ENCODE results near the gene C1QL1. TPM values are rescaled to one million over a fixed set of nuclear protein-coding genes. Genes with fewer than 3 reads are reported as not detected.
A peak's percentile ranks its signal among the peaks of the same experiment; 100 is the strongest.

Gene C1QL1
- total RNA-seq, 4 donors from 2014 or later = not detected

DNA sequence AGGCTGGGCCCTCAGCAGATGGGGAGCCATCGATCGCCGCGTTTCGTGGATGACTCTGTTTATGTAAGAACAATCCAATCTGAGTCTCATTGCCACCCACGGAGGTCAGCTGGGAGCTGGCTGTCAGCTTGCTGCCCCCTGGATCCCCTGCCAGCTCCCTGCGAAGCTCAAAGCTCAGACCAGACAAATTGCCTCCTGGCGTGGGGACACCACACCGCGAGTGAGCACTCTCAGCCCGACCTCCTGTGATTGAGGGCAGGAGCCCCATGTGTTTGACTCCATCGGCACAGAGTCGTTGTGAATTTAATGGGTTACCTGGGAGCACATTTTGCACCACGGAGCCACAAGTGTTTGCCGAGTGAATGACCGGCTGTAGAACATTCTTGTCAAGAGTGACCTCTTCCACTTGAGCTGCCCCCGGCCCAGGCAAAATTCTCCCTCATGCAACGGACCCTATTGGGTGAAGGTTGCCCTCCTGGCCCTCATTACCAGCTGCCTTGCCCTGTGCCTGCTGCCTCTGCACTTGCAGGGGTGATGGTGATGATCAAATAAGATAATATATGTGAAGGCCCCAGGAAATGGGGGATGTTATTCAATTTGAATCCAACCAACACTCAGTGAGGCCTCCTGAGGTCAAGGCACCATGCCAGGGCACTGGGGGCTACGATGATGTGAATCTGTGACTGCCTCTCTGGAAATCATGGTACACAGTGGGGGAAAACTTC, 45.2 kb downstream of the C1QL1 start:
- no peaks in the 10 kb centered on the region for H3K4me1 ChIP-seq
- no peak for ATAC-seq
- in situ Hi-C loops (cut with MboI; ENCODE audit: low sequenced_read_pairs in 4 of 4) (loop anchor here in 3 of 4 donors (10.0 to 25.0 kb wide), 4 partner anchors 92 to 214 kb away; partner anchors contain the start of genes ACBD4 (in 1 of the 3), HEXIM1 (in 1 of the 3) and PLCD3 (in 1 of the 3)), intact Hi-C loops (cut with DNase I; ENCODE audit: low total_unique reads) (no loop called here)
- H3K36me3 ChIP-seq = no peaks in the 10 kb centered on the region
- DNase-seq = no peak
- H3K9me3 ChIP-seq = no peaks in the 10 kb centered on the region
- no peak overlapping the region for H3K4me3 ChIP-seq
- H3K27ac ChIP-seq = no peak overlapping the region
- TF ChIP-seq POLR2A (IDR thresholded peaks at IDR 0.05) = no peak
- TF ChIP-seq, protein P1, sequence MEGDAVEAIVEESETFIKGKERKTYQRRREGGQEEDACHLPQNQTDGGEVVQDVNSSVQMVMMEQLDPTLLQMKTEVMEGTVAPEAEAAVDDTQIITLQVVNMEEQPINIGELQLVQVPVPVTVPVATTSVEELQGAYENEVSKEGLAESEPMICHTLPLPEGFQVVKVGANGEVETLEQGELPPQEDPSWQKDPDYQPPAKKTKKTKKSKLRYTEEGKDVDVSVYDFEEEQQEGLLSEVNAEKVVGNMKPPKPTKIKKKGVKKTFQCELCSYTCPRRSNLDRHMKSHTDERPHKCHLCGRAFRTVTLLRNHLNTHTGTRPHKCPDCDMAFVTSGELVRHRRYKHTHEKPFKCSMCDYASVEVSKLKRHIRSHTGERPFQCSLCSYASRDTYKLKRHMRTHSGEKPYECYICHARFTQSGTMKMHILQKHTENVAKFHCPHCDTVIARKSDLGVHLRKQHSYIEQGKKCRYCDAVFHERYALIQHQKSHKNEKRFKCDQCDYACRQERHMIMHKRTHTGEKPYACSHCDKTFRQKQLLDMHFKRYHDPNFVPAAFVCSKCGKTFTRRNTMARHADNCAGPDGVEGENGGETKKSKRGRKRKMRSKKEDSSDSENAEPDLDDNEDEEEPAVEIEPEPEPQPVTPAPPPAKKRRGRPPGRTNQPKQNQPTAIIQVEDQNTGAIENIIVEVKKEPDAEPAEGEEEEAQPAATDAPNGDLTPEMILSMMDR (IDR thresholded peaks at IDR 0.05 in 4 of 5, conservative IDR thresholded peaks at IDR 0.05 in 1 of 5) = no peak
- H3K27me3 ChIP-seq = no peaks in the 10 kb centered on the region

DNA sequence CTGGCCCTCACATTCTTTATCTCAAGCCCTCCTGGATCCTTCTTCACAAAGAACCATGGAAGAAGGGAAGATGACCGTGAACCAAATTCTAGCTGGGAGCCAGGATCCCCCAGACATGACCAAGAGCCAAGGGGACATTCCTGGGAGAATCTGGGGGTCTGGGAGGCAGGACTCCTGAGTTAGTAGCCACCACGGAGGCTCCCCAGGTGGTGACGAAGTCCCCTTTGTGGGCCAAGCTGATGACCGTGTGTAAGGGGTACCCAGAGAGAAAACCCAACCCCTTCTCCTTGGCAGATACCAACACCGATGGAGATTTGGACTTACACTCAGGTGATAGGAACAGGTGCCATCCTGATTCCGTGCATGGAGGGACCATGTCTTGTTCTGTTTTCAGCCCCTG, 46.0 kb downstream of the C1QL1 start:
- intact Hi-C loops (cut with DNase I; ENCODE audit: low total_unique reads) (no loop called here), in situ Hi-C loops (cut with MboI; ENCODE audit: low sequenced_read_pairs in 4 of 4) (loop anchor here in 3 of 4 donors (10.0 to 25.0 kb wide), 4 partner anchors 93 to 215 kb away; partner anchors contain the start of genes ACBD4 (in 1 of the 3), HEXIM1 (in 1 of the 3) and PLCD3 (in 1 of the 3))
- ATAC-seq = no peak
- H3K27ac ChIP-seq = no peak overlapping the region
- TF ChIP-seq, protein P1 (IDR thresholded peaks at IDR 0.05 in 4 of 5, conservative IDR thresholded peaks at IDR 0.05 in 1 of 5) = no peak
- no peak for TF ChIP-seq POLR2A (IDR thresholded peaks at IDR 0.05)
- no peaks in the 10 kb centered on the region for H3K36me3 ChIP-seq
- no peak for DNase-seq
- no peaks in the 10 kb centered on the region for H3K9me3 ChIP-seq
- no peaks in the 10 kb centered on the region for H3K27me3 ChIP-seq
- peaks cover 0 to 4% of the 10 kb centered on the region in 2 donors for H3K4me1 ChIP-seq
- H3K4me3 ChIP-seq = no peak overlapping the region

DNA sequence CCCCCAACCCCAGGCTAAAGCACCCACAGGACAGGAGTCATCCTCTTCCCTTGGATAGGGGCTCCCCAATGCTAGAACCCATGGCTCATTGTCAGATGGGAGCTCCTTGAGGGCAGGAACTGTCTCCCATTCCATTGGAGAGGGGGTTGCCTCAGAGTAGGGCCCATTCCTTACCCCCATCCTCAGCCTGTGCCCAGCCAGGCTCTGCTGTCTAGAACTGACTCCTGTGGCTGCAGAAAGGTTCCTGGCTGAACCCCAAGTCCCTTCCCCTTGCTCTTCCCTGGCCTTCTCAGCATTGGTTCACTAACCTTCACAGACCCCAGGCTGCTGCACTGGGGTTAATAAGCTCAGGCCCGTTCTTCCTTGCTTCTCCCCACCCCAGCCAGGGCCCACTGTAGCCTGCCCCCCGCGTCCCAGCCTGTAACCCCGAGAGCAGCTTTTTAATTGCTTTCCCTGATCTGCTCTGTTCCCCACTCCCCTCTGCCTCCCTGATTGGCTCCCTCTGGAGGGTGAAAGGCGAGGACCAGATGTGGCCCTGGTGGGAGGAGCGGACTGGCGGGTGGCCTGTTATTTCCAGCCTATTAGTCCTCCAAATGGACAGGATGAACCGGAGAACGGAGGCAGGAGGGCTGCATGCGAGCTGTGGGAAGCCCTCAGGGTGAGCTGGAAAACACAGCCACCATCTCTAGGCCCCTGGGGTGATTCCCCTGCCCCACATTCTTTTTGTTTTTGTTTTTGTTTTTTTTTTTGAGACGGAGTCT, 46.8 kb downstream of the C1QL1 start:
- TF ChIP-seq, protein P1 (IDR thresholded peaks at IDR 0.05 in 4 of 5, conservative IDR thresholded peaks at IDR 0.05 in 1 of 5) = no peak
- no peak for TF ChIP-seq POLR2A (IDR thresholded peaks at IDR 0.05)
- intact Hi-C loops (cut with DNase I; ENCODE audit: low total_unique reads) = loop anchor here (2.0 kb wide), 1 partner anchor 177 kb away; no protein-coding TSS in a partner anchor
- no peaks in the 10 kb centered on the region for H3K36me3 ChIP-seq
- H3K27me3 ChIP-seq = no peaks in the 10 kb centered on the region
- ATAC-seq (no peak), DNase-seq (peak in 1 of 2 donors; percentile 4)
- H3K4me1 ChIP-seq = peaks cover 0 to 8% of the 10 kb centered on the region in 2 donors
- in situ Hi-C loops (cut with MboI; ENCODE audit: low sequenced_read_pairs in 4 of 4) = loop anchor here in 3 of 4 donors (10.0 to 25.0 kb wide), 4 partner anchors 93 to 216 kb away; partner anchors contain the start of genes ACBD4 (in 1 of the 3), HEXIM1 (in 1 of the 3) and PLCD3 (in 1 of the 3)
- H3K9me3 ChIP-seq = no peaks in the 10 kb centered on the region
- H3K4me3 ChIP-seq = no peak overlapping the region
- H3K27ac ChIP-seq = no peak overlapping the region

DNA sequence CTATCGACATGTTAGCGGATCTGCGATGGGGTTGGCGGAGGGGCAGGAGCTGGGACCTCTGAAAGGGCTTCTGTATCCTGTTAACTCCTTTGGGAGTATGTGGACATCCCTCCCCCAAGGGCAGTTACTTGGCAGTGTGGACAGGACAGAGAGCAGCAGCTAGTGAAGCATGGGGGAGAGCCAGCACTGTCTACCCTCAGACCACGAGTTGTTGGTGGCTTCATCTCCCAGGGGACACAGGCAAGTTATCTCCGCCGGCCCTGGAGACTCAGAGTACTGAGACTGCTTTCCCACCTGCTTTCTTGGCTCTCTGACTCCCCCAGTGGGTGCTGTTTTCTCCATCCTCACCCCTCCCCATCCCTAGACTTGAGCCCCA, 47.5 kb downstream of the C1QL1 start:
- no peaks in the 10 kb centered on the region for H3K9me3 ChIP-seq
- no peaks in the 10 kb centered on the region for H3K27me3 ChIP-seq
- in situ Hi-C loops (cut with MboI; ENCODE audit: low sequenced_read_pairs in 4 of 4) (loop anchor here in 3 of 4 donors (10.0 to 25.0 kb wide), 4 partner anchors 94 to 217 kb away; partner anchors contain the start of genes ACBD4 (in 1 of the 3), HEXIM1 (in 1 of the 3) and PLCD3 (in 1 of the 3)), intact Hi-C loops (cut with DNase I; ENCODE audit: low total_unique reads) (loop anchor here (1.0 to 2.0 kb wide), 3 partner anchors 99 to 215 kb away; partner anchors contain the start of gene ACBD4)
- H3K27ac ChIP-seq = no peak overlapping the region
- no peaks in the 10 kb centered on the region for H3K36me3 ChIP-seq
- no peak for ATAC-seq
- H3K4me1 ChIP-seq = peaks cover 0 to 8% of the 10 kb centered on the region in 2 donors
- DNase-seq = peak in 1 of 2 donors; percentile 5
- no peak for TF ChIP-seq POLR2A (IDR thresholded peaks at IDR 0.05)
- TF ChIP-seq, protein P1 (IDR thresholded peaks at IDR 0.05 in 4 of 5, conservative IDR thresholded peaks at IDR 0.05 in 1 of 5) = no peak
- no peak overlapping the region for H3K4me3 ChIP-seq

All from gastrocnemius medialis (tissue), 4 donors.